Measurements from ENCODE around the gene MEIOSIN. TPM values are rescaled to one million over a fixed set of nuclear protein-coding genes. Genes with fewer than 3 reads are reported as not detected.

Gene MEIOSIN
- total RNA-seq, 1 experiment from 2014 or later = not detected

- no peak overlapping the region for H3K4me3 Mint-ChIP-seq (ENCODE audit: low read depth, unreplicated experiment)
- intact Hi-C loops (cut with micrococcal nuclease; ENCODE audit: unreplicated experiment) = no loop called here
- H3K27ac Mint-ChIP-seq (ENCODE audit: unreplicated experiment) = no peak overlapping the region
- DNase-seq = no peak
- H3K36me3 Mint-ChIP-seq (ENCODE audit: insufficient read depth, unreplicated experiment) = peaks cover 73% of the 10 kb centered on the region
- peaks cover 19% of the 10 kb centered on the region for H3K4me1 Mint-ChIP-seq (ENCODE audit: low read depth, unreplicated experiment)
- H3K27me3 Mint-ChIP-seq (ENCODE audit: unreplicated experiment) = no peaks in the 10 kb centered on the region
- BruUV-seq (replicated peaks) = no TSS peak
- CTCF ChIA-PET = no interaction called here
- no peaks in the 10 kb centered on the region for H3K9me3 Mint-ChIP-seq (ENCODE audit: low read depth, unreplicated experiment)
- TF ChIP-seq, protein P1, sequence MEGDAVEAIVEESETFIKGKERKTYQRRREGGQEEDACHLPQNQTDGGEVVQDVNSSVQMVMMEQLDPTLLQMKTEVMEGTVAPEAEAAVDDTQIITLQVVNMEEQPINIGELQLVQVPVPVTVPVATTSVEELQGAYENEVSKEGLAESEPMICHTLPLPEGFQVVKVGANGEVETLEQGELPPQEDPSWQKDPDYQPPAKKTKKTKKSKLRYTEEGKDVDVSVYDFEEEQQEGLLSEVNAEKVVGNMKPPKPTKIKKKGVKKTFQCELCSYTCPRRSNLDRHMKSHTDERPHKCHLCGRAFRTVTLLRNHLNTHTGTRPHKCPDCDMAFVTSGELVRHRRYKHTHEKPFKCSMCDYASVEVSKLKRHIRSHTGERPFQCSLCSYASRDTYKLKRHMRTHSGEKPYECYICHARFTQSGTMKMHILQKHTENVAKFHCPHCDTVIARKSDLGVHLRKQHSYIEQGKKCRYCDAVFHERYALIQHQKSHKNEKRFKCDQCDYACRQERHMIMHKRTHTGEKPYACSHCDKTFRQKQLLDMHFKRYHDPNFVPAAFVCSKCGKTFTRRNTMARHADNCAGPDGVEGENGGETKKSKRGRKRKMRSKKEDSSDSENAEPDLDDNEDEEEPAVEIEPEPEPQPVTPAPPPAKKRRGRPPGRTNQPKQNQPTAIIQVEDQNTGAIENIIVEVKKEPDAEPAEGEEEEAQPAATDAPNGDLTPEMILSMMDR (IDR thresholded peaks at IDR 0.05; ENCODE audit: unreplicated experiment) = no peak
Observed at GRCh38 chr19:45713141-45713540, 20.1 kb upstream of the MEIOSIN start.

GRCh38 chr19:45715139-45715538 is 18.1 kb upstream of the MEIOSIN start:
- Mint-ChIP-seq H3K4me3 (ENCODE audit: low read depth, unreplicated experiment) (no peak overlapping the region), H3K9me3 (ENCODE audit: low read depth, unreplicated experiment) (no peaks in the 10 kb centered on the region), H3K36me3 (ENCODE audit: insufficient read depth, unreplicated experiment) (peaks cover 72% of the 10 kb centered on the region), H3K27me3 (ENCODE audit: unreplicated experiment) (no peaks in the 10 kb centered on the region), H3K27ac (ENCODE audit: unreplicated experiment) (no peak overlapping the region), H3K4me1 (ENCODE audit: low read depth, unreplicated experiment) (peaks cover 25% of the 10 kb centered on the region)
- CTCF ChIA-PET = interaction anchor here (0.8 to 3.2 kb wide), 2 partner anchors 9 to 23 kb away, joined by 3 to 29 read pairs; partner anchors contain the start of genes QPCTL and SNRPD2
- TF ChIP-seq, protein P1 (IDR thresholded peaks at IDR 0.05; ENCODE audit: unreplicated experiment) = no peak
- no TSS peak for BruUV-seq (replicated peaks)
- intact Hi-C loops (cut with micrococcal nuclease; ENCODE audit: unreplicated experiment) = loop anchor here (5.0 kb wide), 1 partner anchor 52 kb away; the partner anchor contains the start of gene SIX5
- DNase-seq = no peak

DNA sequence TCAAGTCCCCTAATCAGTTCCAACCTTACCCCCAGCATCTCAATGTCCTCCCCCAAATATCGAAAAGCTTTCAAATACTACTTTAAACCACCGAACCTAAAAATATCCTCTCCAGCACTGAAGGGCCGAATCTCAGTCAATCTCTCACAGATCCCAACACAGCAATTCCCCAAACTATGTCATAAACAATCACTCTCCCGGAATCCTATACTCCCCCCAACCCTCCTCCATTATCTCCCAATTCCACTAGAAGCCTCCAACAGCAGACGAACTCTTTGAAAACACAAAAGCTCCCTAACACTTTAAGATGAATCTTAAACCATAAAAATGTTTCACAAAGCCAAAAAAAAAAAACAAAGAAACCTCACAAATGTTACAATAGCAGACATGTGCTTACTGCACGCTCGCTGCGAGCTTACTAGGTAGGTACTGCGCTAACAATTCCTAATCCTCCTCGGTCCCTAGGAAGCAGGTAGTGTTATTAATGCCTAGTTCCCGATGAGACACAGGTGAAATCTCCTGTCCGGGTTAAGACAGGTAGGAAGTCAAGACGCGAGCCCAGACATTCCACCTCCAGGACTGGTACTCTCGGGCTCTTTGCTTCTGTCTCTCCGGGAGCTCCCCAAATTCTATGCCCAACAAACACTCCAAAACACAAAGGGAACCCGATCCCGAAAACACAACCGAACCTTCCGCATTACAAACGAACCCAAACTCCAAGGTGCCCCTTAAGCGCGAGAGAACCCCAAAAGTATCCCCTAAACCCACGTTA is 16.7 kb upstream of the MEIOSIN start:
- Mint-ChIP-seq H3K4me1 (ENCODE audit: low read depth, unreplicated experiment) (peaks cover 25% of the 10 kb centered on the region), H3K4me3 (ENCODE audit: low read depth, unreplicated experiment) (peak overlapping the region; percentile 90), H3K27me3 (ENCODE audit: unreplicated experiment) (no peaks in the 10 kb centered on the region), H3K27ac (ENCODE audit: unreplicated experiment) (peak overlapping the region; percentile 96), H3K9me3 (ENCODE audit: low read depth, unreplicated experiment) (no peaks in the 10 kb centered on the region), H3K36me3 (ENCODE audit: insufficient read depth, unreplicated experiment) (peaks cover 69% of the 10 kb centered on the region)
- TSS peak; percentile 84 for BruUV-seq (replicated peaks)
- TF ChIP-seq, protein P1 (IDR thresholded peaks at IDR 0.05; ENCODE audit: unreplicated experiment) = no peak
- CTCF ChIA-PET = interaction anchor here (0.6 to 3.2 kb wide), 15 partner anchors 8 to 1751 kb away, joined by 3 to 29 read pairs (median 7); partner anchors contain the start of genes FBXO46, QPCTL, SIX5 and SNRPD2
- intact Hi-C loops (cut with micrococcal nuclease; ENCODE audit: unreplicated experiment) = loop anchor here (5.0 kb wide), 1 partner anchor 51 kb away; the partner anchor contains the start of gene SIX5
- peak; percentile 28 for DNase-seq

DNA sequence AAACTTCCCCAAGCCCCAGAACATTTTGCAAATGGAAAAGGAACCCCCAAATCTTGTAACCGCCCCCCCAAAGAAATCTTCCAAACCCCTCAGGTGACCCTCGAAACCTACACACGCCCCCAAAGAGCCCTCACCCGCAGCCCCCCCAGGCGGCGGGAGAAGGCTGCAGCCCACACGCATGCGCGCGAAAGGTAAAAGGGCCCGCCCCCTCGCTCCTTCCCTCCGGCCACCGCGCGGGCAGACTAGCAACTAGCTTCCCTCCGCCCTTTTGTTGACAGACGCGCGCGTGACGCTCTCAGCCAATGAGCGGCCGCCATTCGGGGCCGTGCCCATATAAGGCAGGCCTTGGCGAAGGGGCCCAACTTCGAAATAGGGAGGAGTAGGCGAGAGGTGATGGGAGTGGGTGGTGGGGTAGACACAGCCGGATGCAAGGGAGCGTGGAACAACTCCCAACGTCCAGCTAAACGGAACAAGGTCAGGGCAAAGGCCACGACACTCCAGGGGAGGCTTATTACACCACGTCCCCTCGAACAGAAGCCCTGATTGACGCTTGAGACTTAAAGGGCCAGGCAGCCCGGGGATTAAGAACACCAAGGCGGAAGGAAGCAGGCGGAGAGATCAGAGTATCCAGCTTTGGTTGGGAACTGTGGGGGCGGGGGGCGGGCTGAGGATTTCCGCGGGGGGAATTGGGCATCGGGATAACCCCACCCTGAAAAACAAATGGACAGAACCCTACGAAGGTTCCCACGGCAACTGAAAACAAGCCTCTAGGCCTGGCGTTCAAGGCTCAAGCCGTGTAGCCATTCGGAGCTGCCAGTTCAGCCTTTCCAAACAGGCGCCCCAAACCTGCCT is 15.9 kb upstream of the MEIOSIN start:
- no TSS peak for BruUV-seq (replicated peaks)
- peak; percentile 99 for DNase-seq
- H3K27ac Mint-ChIP-seq (ENCODE audit: unreplicated experiment) = peak overlapping the region; percentile 96
- H3K9me3 Mint-ChIP-seq (ENCODE audit: low read depth, unreplicated experiment) = no peaks in the 10 kb centered on the region
- H3K27me3 Mint-ChIP-seq (ENCODE audit: unreplicated experiment) = no peaks in the 10 kb centered on the region
- peak overlapping the region; percentile 90 for H3K4me3 Mint-ChIP-seq (ENCODE audit: low read depth, unreplicated experiment)
- TF ChIP-seq, protein P1 (IDR thresholded peaks at IDR 0.05; ENCODE audit: unreplicated experiment) = no peak
- CTCF ChIA-PET = interaction anchor here (0.6 to 3.2 kb wide), 19 partner anchors 9 to 1751 kb away, joined by 3 to 29 read pairs (median 5); partner anchors contain the start of genes FBXO46, QPCTL, SIX5 and SNRPD2
- peaks cover 66% of the 10 kb centered on the region for H3K36me3 Mint-ChIP-seq (ENCODE audit: insufficient read depth, unreplicated experiment)
- H3K4me1 Mint-ChIP-seq (ENCODE audit: low read depth, unreplicated experiment) = peaks cover 26% of the 10 kb centered on the region
- intact Hi-C loops (cut with micrococcal nuclease; ENCODE audit: unreplicated experiment) = loop anchor here (5.0 kb wide), 1 partner anchor 50 kb away; the partner anchor contains the start of gene SIX5
